ENCODE data around the gene UIMC1.

UIMC1 gene

GRCh38 chr5:176922817-176923216 lies 83.8 kb downstream of the UIMC1 start:
- Histone ChIP-seq H3K36me3 (peaks cover 6% of the 10 kb centered on the region), H3K27me3 (no peaks in the 10 kb centered on the region), H3K9me3 (no peaks in the 10 kb centered on the region), H3K4me1 (no peaks in the 10 kb centered on the region), H3K4me3 (ENCODE audit: low read depth, low read length) (no peak overlapping the region)
- TF ChIP-seq CTCF (IDR thresholded peaks at IDR 0.05; ENCODE audit: low read depth, low read length) = no peak
- no peak for DNase-seq

GRCh38 chr5:176921714-176922113 lies 84.9 kb downstream of the UIMC1 start:
- no peak for TF ChIP-seq CTCF (IDR thresholded peaks at IDR 0.05; ENCODE audit: low read depth, low read length)
- peaks cover 6% of the 10 kb centered on the region for H3K36me3 ChIP-seq
- no peak for DNase-seq
- no peaks in the 10 kb centered on the region for H3K4me1 ChIP-seq
- no peaks in the 10 kb centered on the region for H3K9me3 ChIP-seq
- H3K27me3 ChIP-seq = no peaks in the 10 kb centered on the region
- no peak overlapping the region for H3K4me3 ChIP-seq (ENCODE audit: low read depth, low read length)

- no peak for DNase-seq
- no peak overlapping the region for H3K4me3 ChIP-seq (ENCODE audit: low read depth, low read length)
- no peak for TF ChIP-seq CTCF (IDR thresholded peaks at IDR 0.05; ENCODE audit: low read depth, low read length)
- no peaks in the 10 kb centered on the region; the same call in 1 of the 2 replicates for H3K4me1 ChIP-seq
- H3K9me3 ChIP-seq = no peaks in the 10 kb centered on the region
- H3K36me3 ChIP-seq = no peaks in the 10 kb centered on the region
- no peaks in the 10 kb centered on the region for H3K27me3 ChIP-seq
These were observed 88.0 kb downstream of the UIMC1 start for GRCh38 chr5:176918613-176919012.

DNA sequence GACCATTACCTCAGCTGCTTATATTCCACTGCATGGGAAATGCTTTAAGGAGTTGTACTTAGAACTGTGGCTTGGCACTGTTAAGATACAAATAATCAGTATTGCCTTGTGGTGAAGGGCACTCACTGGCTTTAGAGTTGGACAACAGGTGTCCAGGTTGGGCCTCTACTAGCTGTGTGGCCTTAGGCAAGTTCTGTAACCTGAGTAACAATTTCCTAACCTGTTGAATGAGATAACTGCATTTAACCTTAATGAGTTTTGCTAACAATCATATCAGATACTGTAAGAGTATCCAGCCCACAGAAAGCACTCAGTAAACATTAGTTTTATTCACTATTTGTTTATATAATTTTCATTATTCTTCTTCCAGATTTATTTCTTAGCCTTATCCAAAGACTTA lies 90.2 kb downstream of the UIMC1 start:
- Histone ChIP-seq H3K4me1 (no peaks in the 10 kb centered on the region; the same call in 1 of the 2 replicates), H3K9me3 (no peaks in the 10 kb centered on the region), H3K27me3 (no peaks in the 10 kb centered on the region), H3K4me3 (ENCODE audit: low read depth, low read length) (no peak overlapping the region), H3K36me3 (no peaks in the 10 kb centered on the region; the same call in 1 of the 2 replicates)
- DNase-seq = no peak
- no peak for TF ChIP-seq CTCF (IDR thresholded peaks at IDR 0.05; ENCODE audit: low read depth, low read length)

DNA sequence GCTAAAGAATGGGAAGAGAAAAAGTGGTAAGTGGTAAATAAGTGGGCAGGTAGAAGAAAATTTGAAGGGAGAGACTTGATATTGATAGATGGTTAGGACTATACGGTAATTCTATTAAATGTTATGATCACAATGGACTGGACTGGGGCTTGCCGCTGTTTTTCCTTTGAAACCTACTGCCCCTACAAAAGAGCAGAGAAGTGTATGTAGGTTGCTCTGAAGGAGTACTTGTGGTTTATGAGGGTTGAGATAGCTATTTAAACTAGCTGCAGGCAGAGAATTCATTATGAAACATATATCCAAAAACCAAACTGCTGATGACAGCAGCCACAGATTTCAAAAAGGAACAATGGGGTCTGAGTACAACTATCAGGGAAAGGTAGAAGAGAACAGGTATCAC lies 90.7 kb downstream of the UIMC1 start:
- no peak for DNase-seq
- Histone ChIP-seq H3K27me3 (no peaks in the 10 kb centered on the region), H3K4me1 (no peaks in the 10 kb centered on the region; the same call in 1 of the 2 replicates), H3K36me3 (no peaks in the 10 kb centered on the region; the same call in 1 of the 2 replicates), H3K4me3 (ENCODE audit: low read depth, low read length) (no peak overlapping the region), H3K9me3 (no peaks in the 10 kb centered on the region)
- no peak for TF ChIP-seq CTCF (IDR thresholded peaks at IDR 0.05; ENCODE audit: low read depth, low read length)

GRCh38 chr5:176912115-176912514 lies 94.5 kb downstream of the UIMC1 start:
- H3K36me3 ChIP-seq = peaks cover 7% of the 10 kb centered on the region
- no peak for DNase-seq
- no peaks in the 10 kb centered on the region for H3K9me3 ChIP-seq
- no peaks in the 10 kb centered on the region for H3K27me3 ChIP-seq
- H3K4me3 ChIP-seq (ENCODE audit: low read depth, low read length) = no peak overlapping the region
- no peaks in the 10 kb centered on the region; the same call in 1 of the 2 replicates for H3K4me1 ChIP-seq
- no peak for TF ChIP-seq CTCF (IDR thresholded peaks at IDR 0.05; ENCODE audit: low read depth, low read length)

Measured in BE2C (cell line).